Liver (tissue), 9 donors: ENCODE results near the gene LRMDA. TPM values are rescaled to one million over a fixed set of nuclear protein-coding genes. Genes with fewer than 3 reads are reported as not detected.

Experiments
- DNase-seq: peaks from one replicate; pipeline ENCODE4 v3.0.0-alpha.2; 2017; ENCODE audit warnings: low spot score
- H3K27ac ChIP-seq, 2 donors: one replicate each; pipeline ENCODE4 v1.7.0; 2013; ENCODE audit warnings: inconsistent platforms in 2 of 2, low read length in 2 of 2, control low read depth in 1 of 2, low read depth in 1 of 2, mild to moderate bottlenecking in 1 of 2
- H3K27me3 ChIP-seq, 4 donors: one replicate each; pipeline versions ENCODE4 v1.6.1 to v1.7.0; 2013; ENCODE audit warnings: low read length in 3 of 4, inconsistent platforms in 1 of 4, mild to moderate bottlenecking in 1 of 4, moderate library complexity in 1 of 4; ENCODE audit not compliant: control insufficient read depth in 4 of 4, insufficient read depth in 4 of 4
- H3K36me3 ChIP-seq, 4 donors: one replicate each; pipeline versions ENCODE4 v1.6.1 to v1.7.0; 2013; ENCODE audit warnings: low read length in 3 of 4, mild to moderate bottlenecking in 3 of 4, low read depth in 1 of 4, moderate library complexity in 1 of 4; ENCODE audit not compliant: control insufficient read depth in 4 of 4, insufficient read depth in 3 of 4
- H3K4me1 ChIP-seq, 4 donors: one replicate each; pipeline versions ENCODE4 v1.6.1 to v1.7.0; 2013; ENCODE audit warnings: low read length in 3 of 4, mild to moderate bottlenecking in 3 of 4, moderate library complexity in 1 of 4; ENCODE audit not compliant: control insufficient read depth in 4 of 4, insufficient read depth in 4 of 4
- H3K4me3 ChIP-seq, 3 donors: one replicate each; pipeline versions ENCODE4 v1.6.1 to v1.7.0; 2013; ENCODE audit warnings: low read length in 3 of 3, control low read depth in 1 of 3, low read depth in 1 of 3, mild to moderate bottlenecking in 1 of 3
- H3K9ac ChIP-seq, 2 donors: one replicate each; pipeline ENCODE4 v1.7.0; 2013; ENCODE audit warnings: low read length in 2 of 2, mild to moderate bottlenecking in 2 of 2, moderate library complexity in 2 of 2, control low read depth in 1 of 2, low read depth in 1 of 2
- H3K9me3 ChIP-seq, 4 donors: one replicate each; pipeline versions ENCODE4 v1.6.1 to v1.7.0; 2013; ENCODE audit warnings: low read length in 3 of 4; ENCODE audit not compliant: control insufficient read depth in 4 of 4
- FOXA1 ChIP-seq: IDR thresholded peaks from 2 replicates; pipeline ENCODE4 v1.6.1; 2016; ENCODE audit warnings: antibody characterized with exemption
- FOXA2 ChIP-seq: IDR thresholded peaks from 2 replicates; pipeline ENCODE4 v1.6.1; 2016; ENCODE audit warnings: antibody characterized with exemption
- GABPA ChIP-seq, 2 donors: IDR thresholded peaks in 1 of 2; conservative IDR thresholded peaks in 1 of 2; 2 replicates each; pipeline ENCODE4 v1.6.1; 2016; ENCODE audit warnings: antibody characterized with exemption in 2 of 2, mild to moderate bottlenecking in 1 of 2, moderate library complexity in 1 of 2
- HNF4A ChIP-seq, 2 donors: conservative IDR thresholded peaks; 2 replicates each; pipeline ENCODE4 v1.6.1; 2016; ENCODE audit warnings: antibody characterized with exemption in 2 of 2, mild to moderate bottlenecking in 2 of 2
- HNF4G ChIP-seq: IDR thresholded peaks from 2 replicates; pipeline ENCODE4 v1.6.1; 2016; ENCODE audit warnings: antibody characterized with exemption
- JUND ChIP-seq, 2 donors: IDR thresholded peaks; 2 replicates each; pipeline ENCODE4 v1.6.1; 2016; ENCODE audit warnings: antibody characterized with exemption in 2 of 2
- NR2F2 ChIP-seq: IDR thresholded peaks from 2 replicates; pipeline ENCODE4 v1.6.1; 2016; ENCODE audit warnings: antibody characterized with exemption
- RAD21 ChIP-seq, 2 donors: IDR thresholded peaks; 2 replicates each; pipeline ENCODE4 v1.6.1; 2016; ENCODE audit warnings: antibody characterized with exemption in 2 of 2, mild to moderate bottlenecking in 2 of 2
- RXRA ChIP-seq, 2 donors: IDR thresholded peaks; 2 replicates each; pipeline ENCODE4 v1.6.1; 2017 to 2018; ENCODE audit warnings: antibody characterized with exemption in 2 of 2, mild to moderate bottlenecking in 1 of 2
- TAF1 ChIP-seq: conservative IDR thresholded peaks from 2 replicates; pipeline ENCODE4 v1.6.1; 2016; ENCODE audit warnings: antibody characterized with exemption, mild to moderate bottlenecking
- WGBS: extraction: QIAGEN DNeasy Blood & Tissue Kit; methylation state at CpG from one replicate; pipeline ENCODE4 v1.1.7; 2013; 5-methylcytosine and 5-hydroxymethylcytosine counted together
- polyA plus RNA-seq, 2 donors: library from polyadenylated mRNA; stranded (reverse) in 1 of 2; unstranded in 1 of 2; fragments of 200-250 nt in 1 of 2; fragments of >200 nt in 1 of 2; fragmentation: Nextera tagmentation in 1 of 2; extraction: Ambion mirVana in 1 of 2; gene quantifications; one replicate each; pipeline versions ENCODE4 v1.2.1 to v1.2.3, GENCODE V29; 2013 to 2015
- total RNA-seq, 2 donors: library from RNA; depleted of rRNA; stranded (reverse); fragments of >200 nt; gene quantifications; one replicate each; pipeline ENCODE4 v1.2.3, GENCODE V29; 2014
- TF ChIP-seq, protein P1 (sequence below): IDR thresholded peaks from 2 replicates; pipeline ENCODE4 v1.6.1; 2016; ENCODE audit warnings: antibody characterized with exemption
- TF ChIP-seq, protein P2 (sequence below): IDR thresholded peaks from 2 replicates; pipeline ENCODE4 v1.6.1; 2016; ENCODE audit warnings: antibody characterized with exemption
- TF ChIP-seq, protein P3 (sequence below): IDR thresholded peaks from 2 replicates; pipeline ENCODE4 v1.6.1; 2016; ENCODE audit warnings: antibody characterized with exemption
- TF ChIP-seq, protein P4 (sequence below): fragments of 150-350 bp; IDR thresholded peaks from 2 replicates; pipeline ENCODE4 v1.5.1; 2017; ENCODE audit warnings: improper control_type of control experiment, low read depth, low read length; ENCODE audit not compliant: missing input control
- donor health status: healthy.
- donor health status: healthy.
- donor health status: healthy.
- donor health status: healthy.
- donor health status: healthy.

The LRMDA gene
- total and polyA plus RNA-seq, 4 donors: 7.9 to 15.8 (median 11.3) TPM

DNA sequence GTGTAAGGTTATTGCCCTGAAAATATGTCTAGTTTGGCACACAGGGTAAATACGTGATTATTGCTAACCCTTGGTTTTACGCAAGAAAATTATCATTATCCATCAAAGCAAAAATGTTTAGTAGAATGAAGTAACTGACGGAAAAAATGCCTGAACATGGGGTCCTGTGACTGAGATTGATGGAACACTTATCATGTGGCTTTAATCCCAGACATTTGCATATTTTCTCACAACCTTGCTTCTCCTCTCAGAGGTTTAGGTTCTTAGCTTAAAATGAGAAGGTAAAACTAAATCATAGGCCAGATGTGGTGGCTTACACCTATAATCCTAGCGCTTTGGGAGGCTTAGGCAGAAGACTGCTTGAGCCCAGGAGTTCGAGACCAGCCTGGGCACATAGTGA lies 1010.7 kb downstream of the LRMDA start:
- TF ChIP-seq, protein P1, sequence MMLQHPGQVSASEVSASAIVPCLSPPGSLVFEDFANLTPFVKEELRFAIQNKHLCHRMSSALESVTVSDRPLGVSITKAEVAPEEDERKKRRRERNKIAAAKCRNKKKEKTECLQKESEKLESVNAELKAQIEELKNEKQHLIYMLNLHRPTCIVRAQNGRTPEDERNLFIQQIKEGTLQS: no peak
- TF ChIP-seq, protein P2, sequence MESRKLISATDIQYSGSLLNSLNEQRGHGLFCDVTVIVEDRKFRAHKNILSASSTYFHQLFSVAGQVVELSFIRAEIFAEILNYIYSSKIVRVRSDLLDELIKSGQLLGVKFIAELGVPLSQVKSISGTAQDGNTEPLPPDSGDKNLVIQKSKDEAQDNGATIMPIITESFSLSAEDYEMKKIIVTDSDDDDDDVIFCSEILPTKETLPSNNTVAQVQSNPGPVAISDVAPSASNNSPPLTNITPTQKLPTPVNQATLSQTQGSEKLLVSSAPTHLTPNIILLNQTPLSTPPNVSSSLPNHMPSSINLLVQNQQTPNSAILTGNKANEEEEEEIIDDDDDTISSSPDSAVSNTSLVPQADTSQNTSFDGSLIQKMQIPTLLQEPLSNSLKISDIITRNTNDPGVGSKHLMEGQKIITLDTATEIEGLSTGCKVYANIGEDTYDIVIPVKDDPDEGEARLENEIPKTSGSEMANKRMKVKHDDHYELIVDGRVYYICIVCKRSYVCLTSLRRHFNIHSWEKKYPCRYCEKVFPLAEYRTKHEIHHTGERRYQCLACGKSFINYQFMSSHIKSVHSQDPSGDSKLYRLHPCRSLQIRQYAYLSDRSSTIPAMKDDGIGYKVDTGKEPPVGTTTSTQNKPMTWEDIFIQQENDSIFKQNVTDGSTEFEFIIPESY: no peak
- TF ChIP-seq TAF1 (no peak), HNF4G (no peak), GABPA (IDR thresholded peaks at IDR 0.05 in 1 of 2, conservative IDR thresholded peaks at IDR 0.05 in 1 of 2) (no peak), RAD21 (IDR thresholded peaks at IDR 0.05) (no peak), RXRA (IDR thresholded peaks at IDR 0.05) (no peak), FOXA2 (no peak), JUND (IDR thresholded peaks at IDR 0.05) (no peak), HNF4A (conservative IDR thresholded peaks at IDR 0.05) (no peak)
- TF ChIP-seq, protein P3, sequence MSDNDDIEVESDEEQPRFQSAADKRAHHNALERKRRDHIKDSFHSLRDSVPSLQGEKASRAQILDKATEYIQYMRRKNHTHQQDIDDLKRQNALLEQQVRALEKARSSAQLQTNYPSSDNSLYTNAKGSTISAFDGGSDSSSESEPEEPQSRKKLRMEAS: no peak
- Histone ChIP-seq H3K36me3 (peaks cover 0 to 2% (median 0%) of the 10 kb centered on the region in 4 donors), H3K4me1 (no peaks in the 10 kb centered on the region), H3K27me3 (no peaks in the 10 kb centered on the region), H3K27ac (no peak overlapping the region), H3K9ac (no peak overlapping the region), H3K9me3 (no peaks in the 10 kb centered on the region), H3K4me3 (no peak overlapping the region)
- no peak for DNase-seq
- 94% methylated on average over 5 of the region's 5 CpGs for WGBS

DNA sequence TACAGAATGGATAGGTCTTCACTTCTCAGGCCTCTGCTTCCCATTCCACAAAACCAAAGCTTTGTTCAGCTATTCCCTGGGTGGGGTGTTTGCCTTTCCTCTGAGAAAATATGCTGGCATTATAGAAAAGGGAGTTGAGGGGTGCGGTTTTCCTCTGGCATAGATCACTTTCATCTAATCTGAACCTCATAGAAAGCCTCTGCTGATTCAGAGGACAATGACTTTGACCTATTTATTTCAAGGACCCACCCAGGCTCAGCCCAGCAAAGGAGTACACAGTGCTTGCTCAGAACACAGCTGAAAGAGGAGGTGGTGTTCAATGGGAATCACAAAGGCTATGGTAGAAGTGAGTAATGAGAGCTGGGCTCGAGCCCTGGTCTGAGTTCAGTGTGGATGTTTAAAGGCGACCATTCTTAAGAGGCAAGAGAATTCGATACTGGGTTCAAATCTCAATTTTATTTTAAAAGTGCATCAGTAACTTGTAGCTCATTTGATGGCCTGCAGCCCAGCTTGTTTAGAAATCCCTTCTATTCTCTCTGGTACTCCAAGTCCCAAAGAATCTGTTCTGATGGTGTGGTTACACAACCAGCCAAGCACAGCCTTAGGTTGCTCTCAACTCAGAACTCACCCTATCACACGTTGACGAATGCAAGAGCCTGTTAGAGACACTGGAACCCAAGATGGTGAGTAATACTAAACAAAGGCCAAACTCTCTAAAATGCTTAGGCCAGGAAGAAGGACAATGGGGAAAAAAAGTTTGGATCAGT lies 1012.8 kb downstream of the LRMDA start:
- TF ChIP-seq NR2F2: no peak
- no peak for TF ChIP-seq JUND (IDR thresholded peaks at IDR 0.05)
- TF ChIP-seq, protein P2: no peak
- TF ChIP-seq RXRA (IDR thresholded peaks at IDR 0.05): no peak
- no peak for TF ChIP-seq RAD21 (IDR thresholded peaks at IDR 0.05)
- no peak for TF ChIP-seq TAF1
- no peak for TF ChIP-seq HNF4G
- TF ChIP-seq FOXA1: no peak
- TF ChIP-seq, protein P4, sequence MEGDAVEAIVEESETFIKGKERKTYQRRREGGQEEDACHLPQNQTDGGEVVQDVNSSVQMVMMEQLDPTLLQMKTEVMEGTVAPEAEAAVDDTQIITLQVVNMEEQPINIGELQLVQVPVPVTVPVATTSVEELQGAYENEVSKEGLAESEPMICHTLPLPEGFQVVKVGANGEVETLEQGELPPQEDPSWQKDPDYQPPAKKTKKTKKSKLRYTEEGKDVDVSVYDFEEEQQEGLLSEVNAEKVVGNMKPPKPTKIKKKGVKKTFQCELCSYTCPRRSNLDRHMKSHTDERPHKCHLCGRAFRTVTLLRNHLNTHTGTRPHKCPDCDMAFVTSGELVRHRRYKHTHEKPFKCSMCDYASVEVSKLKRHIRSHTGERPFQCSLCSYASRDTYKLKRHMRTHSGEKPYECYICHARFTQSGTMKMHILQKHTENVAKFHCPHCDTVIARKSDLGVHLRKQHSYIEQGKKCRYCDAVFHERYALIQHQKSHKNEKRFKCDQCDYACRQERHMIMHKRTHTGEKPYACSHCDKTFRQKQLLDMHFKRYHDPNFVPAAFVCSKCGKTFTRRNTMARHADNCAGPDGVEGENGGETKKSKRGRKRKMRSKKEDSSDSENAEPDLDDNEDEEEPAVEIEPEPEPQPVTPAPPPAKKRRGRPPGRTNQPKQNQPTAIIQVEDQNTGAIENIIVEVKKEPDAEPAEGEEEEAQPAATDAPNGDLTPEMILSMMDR: no peak
- WGBS: 89% methylated on average over 6 of the region's 6 CpGs
- H3K27ac ChIP-seq: no peak overlapping the region
- no peaks in the 10 kb centered on the region for H3K27me3 ChIP-seq
- H3K4me3 ChIP-seq: no peak overlapping the region
- H3K36me3 ChIP-seq: peaks cover 0 to 2% (median 0%) of the 10 kb centered on the region in 4 donors
- no peak overlapping the region for H3K9ac ChIP-seq
- H3K4me1 ChIP-seq: no peaks in the 10 kb centered on the region
- no peak for DNase-seq
- no peaks in the 10 kb centered on the region for H3K9me3 ChIP-seq
